Tibial nerve (tissue), 4 donors: ENCODE results near the gene UNCX. TPM values are rescaled to one million over a fixed set of nuclear protein-coding genes. Genes with fewer than 3 reads are reported as not detected.
"Not testable (repeated sequence)": the region's sequence is repeated elsewhere in the genome, so short reads cannot be mapped to it uniquely, and the experiment has no call there.

Experiments
- DNase-seq, 2 donors: peaks; one replicate each; pipeline ENCODE4 v3.0.0-alpha.2; 2019; ENCODE audit warnings: low spot score in 2 of 2
- H3K27ac ChIP-seq, 4 donors: fragments of 200-600 bp; sonication (generic) in 3 of 4; one replicate each; pipeline ENCODE4 v1.5.1; 2017 to 2019; ENCODE audit warnings: mild to moderate bottlenecking in 1 of 4
- H3K27me3 ChIP-seq, 2 donors: fragments of 200-600 bp; sonication (generic) in 1 of 2; one replicate each; pipeline versions ENCODE4 v1.5.1 to v1.6.0; 2017 to 2019
- H3K36me3 ChIP-seq, 3 donors: fragments of 200-600 bp; sonication (generic); one replicate each; pipeline ENCODE4 v1.5.1; 2018 to 2019
- H3K4me1 ChIP-seq, 4 donors: fragments of 200-600 bp; sonication (generic) in 3 of 4; one replicate each; pipeline ENCODE4 v1.5.1; 2017 to 2019
- H3K4me3 ChIP-seq, 4 donors: fragments of 200-600 bp; sonication (generic) in 3 of 4; one replicate each; pipeline ENCODE4 v1.5.1; 2017 to 2019; ENCODE audit warnings: mild to moderate bottlenecking in 1 of 4, moderate library complexity in 1 of 4
- H3K9me3 ChIP-seq, 4 donors: fragments of 200-600 bp; sonication (generic) in 3 of 4; one replicate each; pipeline ENCODE4 v1.5.1; 2017 to 2019
- CTCF ChIP-seq, 5 experiments: fragments of 200-600 bp in 3 of 5; fragments of 450-650 bp in 2 of 5; sonication (generic) in 3 of 5; IDR thresholded peaks; one replicate each; pipeline ENCODE4 v1.5.1; 2016 to 2019; ENCODE audit warnings: antibody characterized with exemption in 5 of 5, mild to moderate bottlenecking in 3 of 5, moderate library complexity in 2 of 5
- EP300 ChIP-seq, 2 donors: sonication (generic); formaldehyde crosslinking; IDR thresholded peaks; one replicate each; pipeline ENCODE4 v1.6.1; 2017; ENCODE audit warnings: antibody characterized with exemption in 2 of 2, mild to moderate bottlenecking in 1 of 2
- POLR2A ChIP-seq, 2 donors: fragments of 450-650 bp; IDR thresholded peaks; one replicate each; pipeline ENCODE4 v1.6.1; 2017; ENCODE audit warnings: antibody characterized with exemption in 2 of 2, mild to moderate bottlenecking in 2 of 2, moderate library complexity in 2 of 2
- WGBS, 2 donors: methylation state at CpG; one replicate each; pipeline ENCODE4 v1.1.5; 2018; 5-methylcytosine and 5-hydroxymethylcytosine counted together
- total RNA-seq, 4 donors: library from RNA; depleted of rRNA; stranded (reverse); fragments of >200 nt; gene quantifications; one replicate each; pipeline ENCODE4 v1.1.0, GENCODE V29; 2016

The UNCX gene
- total RNA-seq, 4 donors from 2014 or later, result not detected

- no peak overlapping the region for H3K4me3 ChIP-seq
- 32 to 36% methylated on average over 19 of the region's 19 CpGs for WGBS, 2 donors
- H3K27me3 ChIP-seq, result peaks cover 0 to 69% of the 10 kb centered on the region in 2 donors
- H3K27ac ChIP-seq, result no peak overlapping the region
- no peak for TF ChIP-seq POLR2A (IDR thresholded peaks at IDR 0.05)
- no peak for TF ChIP-seq CTCF (IDR thresholded peaks at IDR 0.05)
- TF ChIP-seq EP300 (IDR thresholded peaks at IDR 0.05), result no peak
- no peaks in the 10 kb centered on the region for H3K36me3 ChIP-seq
- H3K9me3 ChIP-seq, result no peaks in the 10 kb centered on the region
- DNase-seq, result no peak
- no peaks in the 10 kb centered on the region for H3K4me1 ChIP-seq
Measured at GRCh38 chr7:1200045-1200444, 32.6 kb upstream of the UNCX start.

GRCh38 chr7:1201916-1202315, 30.8 kb upstream of the UNCX start:
- H3K9me3 ChIP-seq, result no peaks in the 10 kb centered on the region
- no peaks in the 10 kb centered on the region for H3K4me1 ChIP-seq
- H3K4me3 ChIP-seq, result no peak overlapping the region
- H3K27me3 ChIP-seq, result peaks cover 0 to 61% of the 10 kb centered on the region in 2 donors
- no peak overlapping the region for H3K27ac ChIP-seq
- DNase-seq, result no peak
- no peaks in the 10 kb centered on the region for H3K36me3 ChIP-seq
- 81% methylated on average over 11 to 12 of the region's 15 CpGs for WGBS, 2 donors
- TF ChIP-seq POLR2A (IDR thresholded peaks at IDR 0.05) (no peak), EP300 (IDR thresholded peaks at IDR 0.05) (no peak)

- not testable (repeated sequence) for H3K36me3 ChIP-seq, DNase-seq, H3K27ac ChIP-seq, H3K4me1 ChIP-seq, H3K9me3 ChIP-seq, H3K4me3 ChIP-seq
- 81 to 91% methylated on average over 6 of the region's 6 CpGs for WGBS, 2 donors
- H3K27me3 ChIP-seq, result peaks cover 0 to 55% of the 10 kb centered on the region in 2 donors
Measured at GRCh38 chr7:1202914-1203313, 29.8 kb upstream of the UNCX start.

GRCh38 chr7:1204460-1205140, 28.1 kb upstream of the UNCX start:
- Histone ChIP-seq H3K4me3 (no peak overlapping the region), H3K27ac (no peak overlapping the region), H3K4me1 (no peaks in the 10 kb centered on the region), H3K9me3 (no peaks in the 10 kb centered on the region), H3K27me3 (peaks cover 0 to 55% of the 10 kb centered on the region in 2 donors), H3K36me3 (no peaks in the 10 kb centered on the region)
- no peak for TF ChIP-seq POLR2A (IDR thresholded peaks at IDR 0.05)
- TF ChIP-seq CTCF (IDR thresholded peaks at IDR 0.05), result no peak
- no peak for TF ChIP-seq EP300 (IDR thresholded peaks at IDR 0.05)
- DNase-seq, result no peak
- 44 to 57% methylated on average over 19 of the region's 19 CpGs for WGBS, 2 donors

GRCh38 chr7:1205742-1206141, 26.9 kb upstream of the UNCX start:
- not testable (repeated sequence) for H3K4me1 ChIP-seq, H3K36me3 ChIP-seq, H3K4me3 ChIP-seq, H3K27ac ChIP-seq, DNase-seq, H3K9me3 ChIP-seq
- H3K27me3 ChIP-seq, result peaks cover 0 to 55% of the 10 kb centered on the region in 2 donors
- WGBS, 2 donors, result 83 to 86% methylated on average over 7 of the region's 7 CpGs

- H3K4me3 ChIP-seq, result no peak overlapping the region
- no peaks in the 10 kb centered on the region for H3K36me3 ChIP-seq
- no peaks in the 10 kb centered on the region for H3K9me3 ChIP-seq
- no peak overlapping the region for H3K27ac ChIP-seq
- H3K27me3 ChIP-seq, result peaks cover 0 to 65% of the 10 kb centered on the region in 2 donors
- no peak for DNase-seq
- 68 to 72% methylated on average over 14 of the region's 14 CpGs for WGBS, 2 donors
- peaks cover 0 to 12% (median 0%) of the 10 kb centered on the region in 4 donors for H3K4me1 ChIP-seq
- TF ChIP-seq CTCF (IDR thresholded peaks at IDR 0.05) (no peak), EP300 (IDR thresholded peaks at IDR 0.05) (no peak), POLR2A (IDR thresholded peaks at IDR 0.05) (no peak)
Measured at GRCh38 chr7:1209097-1209496, 23.6 kb upstream of the UNCX start.
